Astrocyte (in vitro differentiated cells and primary cell): ENCODE data around the gene PLD4.

Experiments
- CTCF ChIP-seq: IDR thresholded peaks from 2 replicates; pipeline ENCODE4 v1.5.1; 2011; ENCODE audit warnings: low read depth, mild to moderate bottlenecking, inconsistent platforms, low read length, moderate library complexity; ENCODE audit not compliant: insufficient read depth
- EZH2 ChIP-seq: IDR thresholded peaks from 2 replicates; pipeline ENCODE4 v1.6.1; 2012; ENCODE audit warnings: mild to moderate bottlenecking, low read length, inconsistent platforms; ENCODE audit not compliant: insufficient read depth

GRCh38 chr14:104936361-104937155 is 11.9 kb downstream of the PLD4 start:
- TF ChIP-seq CTCF (no peak), EZH2 (no peak)
